Gastroesophageal sphincter (tissue), 3 donors: Measurements from ENCODE around the gene COMMD6.

ENCODE experiments used
- EP300 ChIP-seq: sonication (generic); formaldehyde crosslinking; IDR thresholded peaks from one replicate; pipeline ENCODE4 v1.6.1; 2017; ENCODE audit warnings: antibody characterized with exemption, mild to moderate bottlenecking
- POLR2A ChIP-seq, 2 donors: fragments of 450-650 bp; IDR thresholded peaks; one replicate each; pipeline ENCODE4 v1.6.1; 2017; ENCODE audit warnings: antibody characterized with exemption in 2 of 2, mild to moderate bottlenecking in 2 of 2, moderate library complexity in 1 of 2
- POLR2AphosphoS5 ChIP-seq: sonication (generic); formaldehyde crosslinking; IDR thresholded peaks from one replicate; pipeline ENCODE4 v1.6.1; 2017; ENCODE audit warnings: antibody characterized with exemption
- TF ChIP-seq, protein P1 (sequence below), 4 experiments: fragments of 200-600 bp in 2 of 4; fragments of 450-650 bp in 2 of 4; sonication (generic) in 1 of 4; IDR thresholded peaks; one replicate each; pipeline ENCODE4 v1.5.1; 2017 to 2019; ENCODE audit warnings: antibody characterized with exemption in 4 of 4, mild to moderate bottlenecking in 2 of 4, moderate library complexity in 2 of 4

DNA sequence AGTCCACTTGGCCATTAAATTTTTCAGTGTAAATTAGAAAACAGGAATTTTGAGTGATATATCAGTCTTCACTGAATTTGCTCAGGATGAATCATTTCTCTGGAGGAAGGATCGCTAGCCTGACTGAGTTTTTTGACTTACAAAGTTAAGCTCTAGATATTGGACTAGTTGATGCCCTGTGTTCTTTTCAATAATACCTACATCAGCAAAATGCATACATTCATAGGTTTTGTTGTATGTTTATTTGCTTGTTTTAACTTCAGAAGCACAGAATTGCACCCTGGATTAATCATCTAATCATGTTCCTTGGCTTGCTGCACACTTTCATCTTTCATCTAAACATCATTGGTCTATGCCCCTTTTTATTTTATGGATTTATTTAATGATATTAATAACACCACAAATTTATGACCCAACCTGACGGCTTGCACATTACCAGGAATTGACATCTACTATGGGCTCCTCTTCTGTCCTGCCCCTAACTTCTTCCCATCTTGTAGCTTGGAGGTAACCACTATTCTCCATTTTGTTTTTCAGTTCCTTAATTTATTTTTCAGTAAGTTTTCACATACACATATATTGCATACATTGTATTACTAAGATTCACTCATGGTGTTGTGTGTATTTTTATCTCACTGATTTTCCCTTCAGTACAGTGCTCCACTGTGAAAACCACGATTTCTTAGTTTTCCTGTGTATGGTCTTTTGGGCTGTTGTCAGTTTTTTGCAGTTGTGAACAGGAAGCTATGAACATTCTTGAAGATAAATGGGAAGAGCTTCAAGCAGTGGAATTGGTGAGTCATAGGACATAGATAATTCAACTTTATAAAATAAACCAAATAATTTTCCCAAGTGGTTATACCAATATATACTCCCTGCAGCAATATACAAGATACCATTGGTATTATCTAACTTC lies 23.3 kb downstream of the COMMD6 start:
- TF ChIP-seq, protein P1, sequence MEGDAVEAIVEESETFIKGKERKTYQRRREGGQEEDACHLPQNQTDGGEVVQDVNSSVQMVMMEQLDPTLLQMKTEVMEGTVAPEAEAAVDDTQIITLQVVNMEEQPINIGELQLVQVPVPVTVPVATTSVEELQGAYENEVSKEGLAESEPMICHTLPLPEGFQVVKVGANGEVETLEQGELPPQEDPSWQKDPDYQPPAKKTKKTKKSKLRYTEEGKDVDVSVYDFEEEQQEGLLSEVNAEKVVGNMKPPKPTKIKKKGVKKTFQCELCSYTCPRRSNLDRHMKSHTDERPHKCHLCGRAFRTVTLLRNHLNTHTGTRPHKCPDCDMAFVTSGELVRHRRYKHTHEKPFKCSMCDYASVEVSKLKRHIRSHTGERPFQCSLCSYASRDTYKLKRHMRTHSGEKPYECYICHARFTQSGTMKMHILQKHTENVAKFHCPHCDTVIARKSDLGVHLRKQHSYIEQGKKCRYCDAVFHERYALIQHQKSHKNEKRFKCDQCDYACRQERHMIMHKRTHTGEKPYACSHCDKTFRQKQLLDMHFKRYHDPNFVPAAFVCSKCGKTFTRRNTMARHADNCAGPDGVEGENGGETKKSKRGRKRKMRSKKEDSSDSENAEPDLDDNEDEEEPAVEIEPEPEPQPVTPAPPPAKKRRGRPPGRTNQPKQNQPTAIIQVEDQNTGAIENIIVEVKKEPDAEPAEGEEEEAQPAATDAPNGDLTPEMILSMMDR (IDR thresholded peaks at IDR 0.05) = no peak
- no peak for TF ChIP-seq POLR2A (IDR thresholded peaks at IDR 0.05)
- no peak for TF ChIP-seq EP300
- TF ChIP-seq POLR2AphosphoS5 = no peak
